SHP77 (cell line): ENCODE data around the gene BRCC3.
"Not testable (repeated sequence)": the region's sequence is repeated elsewhere in the genome, so short reads cannot be mapped to it uniquely, and the experiment has no call there.

Experiments
- DNase-seq, 2 experiments: peaks; one replicate each; lab custom pipeline; 2025; lab: John Stamatoyannopoulos, UW

The BRCC3 gene

GRCh38 chrX:155143959-155144548, 72.7 kb downstream of the BRCC3 start:
- no peak for DNase-seq

GRCh38 chrX:155144926-155145325, 73.6 kb downstream of the BRCC3 start:
- no peak for DNase-seq

GRCh38 chrX:155147612-155148011, 76.3 kb downstream of the BRCC3 start:
- DNase-seq, result not testable (repeated sequence)

- not testable (repeated sequence) for DNase-seq
These were observed 76.9 kb downstream of the BRCC3 start for GRCh38 chrX:155148166-155148565.

- DNase-seq, result peak in 1 of 2 experiments; percentile 5
These were observed 77.6 kb downstream of the BRCC3 start for GRCh38 chrX:155148724-155149537.

GRCh38 chrX:155169881-155170280, 98.6 kb downstream of the BRCC3 start:
- no peak for DNase-seq
